PFSK-1 (cell line): ENCODE results near the gene CEP97.

Experiments
- FOXP2 ChIP-seq: optimal IDR thresholded peaks from 2 replicates; pipeline ENCODE3; 2011; ENCODE audit warnings: borderline replicate concordance, control low read depth, inconsistent platforms; ENCODE audit not compliant: insufficient read depth; ENCODE audit errors: extremely low read length, extremely low read depth
- POLR2AphosphoS5 ChIP-seq: IDR thresholded peaks from 2 replicates; pipeline ENCODE4 v1.6.1; 2012; ENCODE audit warnings: low read depth, mild to moderate bottlenecking, control low read depth, low read length, moderate library complexity
- REST ChIP-seq, 2 experiments: IDR thresholded peaks; 2 replicates each; pipeline versions ENCODE4 v1.6.1 to v1.8.0; 2011 to 2012; ENCODE audit warnings: low read depth in 2 of 2, low read length in 2 of 2, control low read depth in 1 of 2, inconsistent platforms in 1 of 2, mild to moderate bottlenecking in 1 of 2, moderate library complexity in 1 of 2; ENCODE audit not compliant: insufficient read depth in 1 of 2
- SIN3A ChIP-seq: IDR thresholded peaks from 2 replicates; pipeline ENCODE4 v1.6.1; 2012; ENCODE audit warnings: mild to moderate bottlenecking, low read length, moderate library complexity, borderline replicate concordance; ENCODE audit not compliant: insufficient read depth
- TAF1 ChIP-seq: IDR thresholded peaks from 2 replicates; pipeline ENCODE4 v1.6.1; 2012; ENCODE audit warnings: low read length, control low read depth, borderline replicate concordance; ENCODE audit not compliant: insufficient read depth

DNA sequence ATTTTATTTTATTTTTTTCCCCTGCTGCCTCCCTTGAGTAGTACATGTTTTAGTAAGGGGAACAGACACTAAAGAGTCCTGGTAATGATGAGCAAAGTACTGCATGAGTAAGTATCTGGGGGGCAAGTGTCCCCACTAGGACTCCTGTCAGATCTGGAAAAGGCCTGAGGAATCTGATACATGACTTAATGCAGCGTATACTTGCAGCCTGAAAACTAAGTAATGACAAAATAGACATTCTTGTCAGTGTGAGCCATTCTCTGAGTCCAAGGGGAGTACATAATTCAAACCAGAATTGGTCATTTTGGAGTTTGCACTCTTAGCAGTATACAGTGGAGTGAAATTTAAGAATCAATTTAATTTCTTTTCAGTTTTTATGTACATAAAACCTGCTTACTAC lies 82.1 kb downstream of the CEP97 start:
- TF ChIP-seq POLR2AphosphoS5 (no peak), REST (IDR thresholded peaks at IDR 0.05; ENCODE audit: insufficient read depth in 1 of 2, low read depth in 2 of 2, low read length in 2 of 2) (no peak), TAF1 (no peak), SIN3A (no peak), FOXP2 (no peak)
